K562 (cell line): ENCODE data around the gene TRUB2. TPM values are rescaled to one million over a fixed set of nuclear protein-coding genes. Genes with fewer than 3 reads are reported as not detected.
A peak's percentile ranks its signal among the peaks of the same experiment; 100 is the strongest.

ENCODE experiments used
- HDGF ChIP-seq: fragments of 450-650 bp; IDR thresholded peaks from 2 replicates; pipeline ENCODE4 v1.6.1; 2016
- MAX ChIP-seq: sonication (generic); formaldehyde crosslinking; IDR thresholded peaks from 2 replicates; pipeline ENCODE4 v1.9.0; 2022; ENCODE audit warnings: mild to moderate bottlenecking, missing genetic modification reagents
- MXD1 ChIP-seq: fragments of 250-450 bp; sonication (Bioruptor Pico); IDR thresholded peaks from 2 replicates; pipeline ENCODE4 v1.8.0; 2021; ENCODE audit warnings: borderline replicate concordance, mild to moderate bottlenecking, moderate library complexity; ENCODE audit not compliant: poor library complexity, severe bottlenecking
- NCOR1 ChIP-seq: fragments of 450-650 bp; IDR thresholded peaks from 2 replicates; pipeline ENCODE4 v1.6.1; 2016; ENCODE audit warnings: mild to moderate bottlenecking, moderate library complexity
- PATZ1 ChIP-seq: fragments of 250-450 bp; sonication (Bioruptor Pico); IDR thresholded peaks from 2 replicates; pipeline ENCODE4 v1.5.0; 2020; ENCODE audit warnings: mild to moderate bottlenecking, borderline replicate concordance
- PRDM10 ChIP-seq: fragments of 450-650 bp; IDR thresholded peaks from 2 replicates; pipeline ENCODE4 v1.6.1; 2018; ENCODE audit not compliant: partially characterized antibody
- RNF219 ChIP-seq: fragments of 250-450 bp; sonication (Bioruptor Pico); IDR thresholded peaks from 2 replicates; pipeline ENCODE4 v1.5.0; 2022; ENCODE audit warnings: mild to moderate bottlenecking
- SUPT5H ChIP-seq: fragments of 450-650 bp; IDR thresholded peaks from 2 replicates; pipeline ENCODE4 v1.6.1; 2016
- TAF1 ChIP-seq: IDR thresholded peaks from 2 replicates; pipeline ENCODE4 v1.6.1; 2011; ENCODE audit warnings: mild to moderate bottlenecking, low read length, moderate library complexity; ENCODE audit not compliant: insufficient read depth, control insufficient read depth, severe bottlenecking; ENCODE audit errors: extremely low read depth
- TCF15 ChIP-seq: fragments of 250-450 bp; sonication (Bioruptor Pico); IDR thresholded peaks from 2 replicates; pipeline ENCODE4 v1.8.0; 2022; ENCODE audit warnings: moderate library complexity, mild to moderate bottlenecking, inconsistent platforms
- ZBTB33 ChIP-seq: sonication (generic); formaldehyde crosslinking; IDR thresholded peaks from 2 replicates; pipeline ENCODE4 v1.8.1; 2023; ENCODE audit warnings: mild to moderate bottlenecking, missing genetic modification reagents
- ZBTB7A ChIP-seq: IDR thresholded peaks from 2 replicates; pipeline ENCODE4 v1.6.1; 2011; ENCODE audit warnings: low read depth, mild to moderate bottlenecking, low read length, moderate library complexity, borderline replicate concordance; ENCODE audit not compliant: control insufficient read depth
- ZNF561 ChIP-seq: fragments of 450-650 bp; formaldehyde crosslinking; conservative IDR thresholded peaks from 2 replicates; pipeline ENCODE4 v1.4.0; 2020; ENCODE audit warnings: mild to moderate bottlenecking, moderate library complexity
- ZNF830 ChIP-seq: fragments of 250-450 bp; sonication (Bioruptor Pico); IDR thresholded peaks from 2 replicates; pipeline ENCODE4 v1.5.0; 2021; ENCODE audit warnings: mild to moderate bottlenecking
- polyA plus RNA-seq, 8 experiments: library from polyadenylated mRNA; depleted of rRNA in 4 of 8; stranded (reverse) in 5 of 8; unstranded in 3 of 8; fragments of >200 nt; fragmentation: Nextera tagmentation in 2 of 8; fragmentation: Illumina TruSeq in 1 of 8; extraction: Ambion mirVana in 2 of 8; extraction: Trizol in 1 of 8; gene quantifications; 2 replicates each; pipeline versions ENCODE4 v1.2.1 to v1.2.3, GENCODE V29; 2011 to 2014; ENCODE audit warnings: inconsistent platforms in 1 of 8, missing spikeins in 1 of 8
- total RNA-seq, 7 experiments: library from RNA; depleted of rRNA in 6 of 7; stranded (reverse); fragments of >200 nt in 6 of 7; fragmentation: Illumina TruSeq in 2 of 7; extraction: Trizol in 2 of 7; gene quantifications; 2 replicates each; pipeline versions ENCODE4 v1.2.1 to v1.2.3, GENCODE V29; 2011 to 2021; ENCODE audit warnings: low replicate concordance in 1 of 7

Gene TRUB2
- total and polyA plus RNA-seq, 9 of the 15 experiments (the other 6 are each of a cell fraction or from before 2014, with no cell fraction given), result 9.3 to 110 (median 63.0) TPM

GRCh38 chr9:128370752-128371629 is 48.7 kb upstream of the TRUB2 start, which contains the start of gene URM1 (continued):
- TF ChIP-seq RNF219 (CRISPR knock-in tag), result no peak
- TF ChIP-seq ZNF830, result 0 out of 2 replicates have a peak, but pooled peaks have one; percentile 49
- no peak for TF ChIP-seq TCF15 (CRISPR knock-in tag)
- TF ChIP-seq ZBTB7A, result peak; percentile 42; the same call in 1 of the 2 replicates
- no peak for TF ChIP-seq NCOR1
- TF ChIP-seq SUPT5H, result peak; percentile 75
- TF ChIP-seq ZNF561, result no peak
- no peak for TF ChIP-seq ZBTB33 (CRISPR knock-in tag)
- TF ChIP-seq PRDM10, result peak; percentile 68
- no peak for TF ChIP-seq PATZ1 (CRISPR knock-in tag)
- peak; percentile 81 for TF ChIP-seq TAF1
- TF ChIP-seq MXD1 (CRISPR knock-in tag), result peak; percentile 82
- TF ChIP-seq HDGF, result no peak
- TF ChIP-seq MAX (CRISPR knock-in tag), result peak; percentile 64
